WI38 (cell line): ENCODE data around the gene PCDHGA5.
"Not testable (repeated sequence)": the region's sequence is repeated elsewhere in the genome, so short reads cannot be mapped to it uniquely, and the experiment has no call there.

Experiments used
- H3K4me3 ChIP-seq: 2 replicates; pipeline ENCODE4 v1.5.1; 2011; ENCODE audit warnings: low read depth, mild to moderate bottlenecking, control low read depth, low read length
- CTCF ChIP-seq: IDR thresholded peaks from 2 replicates; pipeline ENCODE4 v1.5.1; 2012; ENCODE audit warnings: low read depth, mild to moderate bottlenecking, control low read depth, low read length

The PCDHGA5 gene

GRCh38 chr5:141369994-141370848 is 6.3 kb downstream of the PCDHGA5 start, which contains the start of gene PCDHGB3:
Gene PCDHGB3 (plus strand): TSS chr5:141370242. CDS start chr5:141370395, 153 bp downstream.
- H3K4me3 ChIP-seq: peak within 1 kb of the TSS; percentile 53
- peak; percentile 53 for TF ChIP-seq CTCF

- no peak overlapping the region for H3K4me3 ChIP-seq
- TF ChIP-seq CTCF: no peak
Measured at GRCh38 chr5:141371572-141372475, 7.9 kb downstream of the PCDHGA5 start.

- TF ChIP-seq CTCF: peak; percentile 37; the same call in 1 of the 2 replicates
- no peak within 1 kb of the TSS for H3K4me3 ChIP-seq
Measured at GRCh38 chr5:141373673-141374317, 9.8 kb downstream of the PCDHGA5 start, which contains the start of gene PCDHGA6. Gene PCDHGA6 (plus strand): TSS chr5:141373891. CDS start chr5:141374084, 193 bp downstream.

- no peak for TF ChIP-seq CTCF
- no peak overlapping the region for H3K4me3 ChIP-seq
Measured at GRCh38 chr5:141374627-141375026, 10.7 kb downstream of the PCDHGA5 start.

DNA sequence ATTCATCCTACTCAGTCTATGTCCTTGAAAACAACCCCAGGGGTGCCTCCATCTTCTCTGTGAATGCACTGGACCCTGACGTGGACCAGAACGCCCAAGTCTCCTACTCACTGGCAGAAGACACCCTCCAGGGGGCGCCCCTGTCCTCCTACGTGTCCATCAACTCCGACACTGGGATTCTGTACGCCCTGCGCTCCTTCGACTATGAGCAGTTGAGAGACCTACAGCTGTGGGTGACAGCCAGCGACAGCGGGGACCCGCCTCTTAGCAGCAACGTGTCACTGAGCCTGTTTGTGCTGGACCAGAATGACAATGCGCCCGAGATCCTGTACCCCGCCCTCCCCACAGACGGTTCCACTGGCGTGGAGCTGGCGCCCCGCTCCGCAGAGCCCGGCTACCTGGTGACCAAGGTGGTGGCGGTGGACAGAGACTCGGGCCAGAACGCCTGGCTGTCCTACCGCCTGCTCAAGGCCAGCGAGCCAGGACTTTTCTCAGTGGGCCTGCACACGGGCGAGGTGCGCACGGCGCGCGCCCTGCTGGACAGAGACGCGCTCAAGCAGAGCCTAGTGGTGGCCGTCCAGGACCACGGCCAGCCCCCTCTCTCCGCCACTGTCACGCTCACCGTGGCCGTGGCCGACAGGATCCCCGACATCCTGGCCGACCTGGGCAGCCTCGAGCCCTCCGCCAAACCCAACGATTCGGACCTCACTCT is 11.6 kb downstream of the PCDHGA5 start:
- not testable (repeated sequence) for H3K4me3 ChIP-seq

GRCh38 chr5:141382469-141383294 is 18.7 kb downstream of the PCDHGA5 start, which contains the start of gene PCDHGA7:
Gene PCDHGA7 (plus strand): TSS chr5:141382742. CDS start chr5:141382900, 158 bp downstream.
- peak; percentile 28; the same call in 1 of the 2 replicates for TF ChIP-seq CTCF
- peak within 1 kb of the TSS; percentile 53 for H3K4me3 ChIP-seq
